Smooth muscle cell (in vitro differentiated cells): ENCODE measurements around the gene COA8. TPM values are rescaled to one million over a fixed set of nuclear protein-coding genes. Genes with fewer than 3 reads are reported as not detected.

Source experiments
- DNase-seq: peaks from one replicate; lab custom pipeline; 2025; ENCODE audit not compliant: unreplicated experiment; lab: John Stamatoyannopoulos, UW
- H2AFZ ChIP-seq: fragments of 200-600 bp; sonication (generic); 2 replicates; pipeline ENCODE4 v1.6.0; 2016; ENCODE audit warnings: antibody characterized with exemption, low read depth, mild to moderate bottlenecking
- H3F3A ChIP-seq: fragments of 200-600 bp; sonication (generic); 2 replicates; pipeline ENCODE4 v1.6.0; 2017; ENCODE audit warnings: antibody characterized with exemption, low read depth
- H3K27ac ChIP-seq: fragments of 200-600 bp; sonication (generic); 2 replicates; pipeline ENCODE4 v1.5.1; 2016; ENCODE audit warnings: low read depth, mild to moderate bottlenecking
- H3K27me3 ChIP-seq: fragments of 200-600 bp; sonication (generic); 2 replicates; pipeline ENCODE4 v1.6.1; 2016; ENCODE audit warnings: low read depth, mild to moderate bottlenecking
- H3K36me3 ChIP-seq: fragments of 200-600 bp; sonication (generic); 2 replicates; pipeline ENCODE4 v1.5.1; 2016; ENCODE audit warnings: low read depth
- H3K4me1 ChIP-seq: fragments of 200-600 bp; sonication (generic); 2 replicates; pipeline ENCODE4 v1.5.1; 2016; ENCODE audit warnings: low read depth
- H3K4me2 ChIP-seq: fragments of 200-600 bp; sonication (generic); 2 replicates; pipeline ENCODE4 v1.6.0; 2016; ENCODE audit warnings: mild to moderate bottlenecking
- H3K4me3 ChIP-seq: fragments of 200-600 bp; sonication (generic); 2 replicates; pipeline ENCODE4 v1.5.1; 2016; ENCODE audit warnings: mild to moderate bottlenecking
- H3K79me2 ChIP-seq: fragments of 200-600 bp; sonication (generic); 2 replicates; pipeline ENCODE4 v1.6.0; 2016; ENCODE audit warnings: low read depth, mild to moderate bottlenecking
- H3K9ac ChIP-seq: fragments of 200-600 bp; sonication (generic); 2 replicates; pipeline ENCODE4 v1.6.0; 2016; ENCODE audit warnings: low read depth
- H3K9me3 ChIP-seq: fragments of 200-600 bp; sonication (generic); replicated peaks from 2 replicates; pipeline ENCODE4 v1.5.1; 2016; ENCODE audit warnings: low read depth
- H4K20me1 ChIP-seq: fragments of 200-600 bp; sonication (generic); 2 replicates; pipeline ENCODE4 v1.6.0; 2016; ENCODE audit warnings: low read depth
- CTCF ChIP-seq: fragments of 200-600 bp; sonication (generic); IDR thresholded peaks from 2 replicates; pipeline ENCODE4 v1.5.1; 2017; ENCODE audit warnings: borderline replicate concordance, mild to moderate bottlenecking, antibody characterized with exemption; ENCODE audit not compliant: insufficient read depth, poor library complexity, severe bottlenecking
- WGBS: methylation state at CpG from one replicate; pipeline ENCODE4 v1.1.7; 2016; ENCODE audit warnings: low lambda C conversion rate; 5-methylcytosine and 5-hydroxymethylcytosine counted together
- polyA plus RNA-seq: library from polyadenylated mRNA; unstranded; fragments of >200 nt; fragmentation: Nextera tagmentation; extraction: Ambion mirVana; gene quantifications from 2 replicates; pipeline ENCODE4 v1.2.1, GENCODE V29; 2016
- total RNA-seq: library from RNA; depleted of rRNA; stranded (reverse); fragments of >200 nt; gene quantifications from 2 replicates; pipeline ENCODE4 v1.2.3, GENCODE V29; 2014

Gene COA8
- total and polyA plus RNA-seq, 2 experiments from 2014 or later = 33.4 to 69.9 TPM

- no peaks in the 10 kb centered on the region for H3K36me3 ChIP-seq
- peak overlapping the region; percentile 94 for H3K9ac ChIP-seq
- peak overlapping the region; percentile 89 for H2AFZ ChIP-seq
- peak overlapping the region; percentile 97 for H3K27ac ChIP-seq
- TF ChIP-seq CTCF = no peak
- 2% methylated on average over 22 of the region's 22 CpGs for WGBS
- H3K9me3 ChIP-seq = no peaks in the 10 kb centered on the region
- peaks cover 95% of the 10 kb centered on the region for H3K79me2 ChIP-seq
- H3K27me3 ChIP-seq = no peaks in the 10 kb centered on the region
- H3K4me2 ChIP-seq = peak overlapping the region; percentile 90
- H4K20me1 ChIP-seq = peaks cover 67% of the 10 kb centered on the region
- peaks cover 19% of the 10 kb centered on the region for H3K4me1 ChIP-seq
- peaks cover 13% of the 10 kb centered on the region for H3F3A ChIP-seq
- H3K4me3 ChIP-seq = peak overlapping the region; percentile 82
- DNase-seq = no peak
These were observed 463 bp downstream of the COA8 start for GRCh38 chr14:103563226-103563620.

GRCh38 chr14:103563844-103564505 is 1.2 kb downstream of the COA8 start:
- H3K27me3 ChIP-seq = no peaks in the 10 kb centered on the region
- peaks cover 12% of the 10 kb centered on the region for H3F3A ChIP-seq
- H3K9ac ChIP-seq = peak overlapping the region; percentile 94
- no peak for TF ChIP-seq CTCF
- no peaks in the 10 kb centered on the region for H3K36me3 ChIP-seq
- no peak overlapping the region for H3K27ac ChIP-seq
- DNase-seq = no peak
- peaks cover 19% of the 10 kb centered on the region for H3K4me1 ChIP-seq
- H3K4me2 ChIP-seq = peak overlapping the region; percentile 90
- 74% methylated on average over 21 of the region's 21 CpGs for whole genome bisulfite sequencing
- H3K79me2 ChIP-seq = peaks cover 89% of the 10 kb centered on the region
- H3K4me3 ChIP-seq = peak overlapping the region; percentile 82
- H4K20me1 ChIP-seq = peaks cover 65% of the 10 kb centered on the region
- no peaks in the 10 kb centered on the region for H3K9me3 ChIP-seq
- no peak overlapping the region for H2AFZ ChIP-seq

- no peak for TF ChIP-seq CTCF
- 36% methylated on average over 8 of the region's 8 CpGs for WGBS
- Histone ChIP-seq H2AFZ (no peak overlapping the region), H3K27ac (peak overlapping the region; percentile 28), H3K4me3 (no peak overlapping the region), H3K36me3 (no peaks in the 10 kb centered on the region), H3K4me2 (peak overlapping the region; percentile 51), H3K79me2 (peaks cover 85% of the 10 kb centered on the region), H3K4me1 (peaks cover 4% of the 10 kb centered on the region), H4K20me1 (peaks cover 81% of the 10 kb centered on the region), H3K27me3 (no peaks in the 10 kb centered on the region), H3F3A (no peaks in the 10 kb centered on the region), H3K9me3 (no peaks in the 10 kb centered on the region), H3K9ac (no peak overlapping the region)
- DNase-seq = no peak
These were observed 6.2 kb downstream of the COA8 start for GRCh38 chr14:103568952-103569351.

- Histone ChIP-seq H3K27me3 (no peaks in the 10 kb centered on the region), H2AFZ (no peak overlapping the region), H3K36me3 (no peaks in the 10 kb centered on the region), H3F3A (no peaks in the 10 kb centered on the region), H4K20me1 (peaks cover 78% of the 10 kb centered on the region), H3K79me2 (peaks cover 84% of the 10 kb centered on the region), H3K27ac (peak overlapping the region; percentile 28), H3K4me3 (no peak overlapping the region), H3K9ac (no peak overlapping the region), H3K4me1 (no peaks in the 10 kb centered on the region), H3K4me2 (peak overlapping the region; percentile 51), H3K9me3 (no peaks in the 10 kb centered on the region)
- DNase-seq = no peak
- TF ChIP-seq CTCF = no peak
- 62% methylated on average over 11 of the region's 11 CpGs for WGBS
These were observed 6.6 kb downstream of the COA8 start for GRCh38 chr14:103569408-103569807.
